GM19467 (cell line): ENCODE data around the gene ELFN2.
"Not testable (repeated sequence)": the region's sequence is repeated elsewhere in the genome, so short reads cannot be mapped to it uniquely, and the experiment has no call there.

ENCODE experiments used
- ATAC-seq: cut with Tn5 transposase; IDR thresholded peaks from one replicate; pipeline ENCODE4 v1.9.1; 2021; ENCODE audit warnings: mild to moderate bottlenecking, moderate library complexity; ENCODE audit not compliant: unreplicated experiment

Gene ELFN2, protein sequence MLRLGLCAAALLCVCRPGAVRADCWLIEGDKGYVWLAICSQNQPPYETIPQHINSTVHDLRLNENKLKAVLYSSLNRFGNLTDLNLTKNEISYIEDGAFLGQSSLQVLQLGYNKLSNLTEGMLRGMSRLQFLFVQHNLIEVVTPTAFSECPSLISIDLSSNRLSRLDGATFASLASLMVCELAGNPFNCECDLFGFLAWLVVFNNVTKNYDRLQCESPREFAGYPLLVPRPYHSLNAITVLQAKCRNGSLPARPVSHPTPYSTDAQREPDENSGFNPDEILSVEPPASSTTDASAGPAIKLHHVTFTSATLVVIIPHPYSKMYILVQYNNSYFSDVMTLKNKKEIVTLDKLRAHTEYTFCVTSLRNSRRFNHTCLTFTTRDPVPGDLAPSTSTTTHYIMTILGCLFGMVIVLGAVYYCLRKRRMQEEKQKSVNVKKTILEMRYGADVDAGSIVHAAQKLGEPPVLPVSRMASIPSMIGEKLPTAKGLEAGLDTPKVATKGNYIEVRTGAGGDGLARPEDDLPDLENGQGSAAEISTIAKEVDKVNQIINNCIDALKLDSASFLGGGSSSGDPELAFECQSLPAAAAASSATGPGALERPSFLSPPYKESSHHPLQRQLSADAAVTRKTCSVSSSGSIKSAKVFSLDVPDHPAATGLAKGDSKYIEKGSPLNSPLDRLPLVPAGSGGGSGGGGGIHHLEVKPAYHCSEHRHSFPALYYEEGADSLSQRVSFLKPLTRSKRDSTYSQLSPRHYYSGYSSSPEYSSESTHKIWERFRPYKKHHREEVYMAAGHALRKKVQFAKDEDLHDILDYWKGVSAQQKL

GRCh38 chr22:37427135-37427710, at the start of gene ELFN2:
TSS of gene ELFN2 (minus strand) at chr22:37427479. CDS start at chr22:37375534, 51,945 bp downstream.
- no peak for ATAC-seq

- no peak for ATAC-seq
These were observed 49.4 kb upstream of the ELFN2 start for GRCh38 chr22:37476389-37477329.

- ATAC-seq: no peak
These were observed 47.3 kb upstream of the ELFN2 start for GRCh38 chr22:37474447-37475090.

DNA sequence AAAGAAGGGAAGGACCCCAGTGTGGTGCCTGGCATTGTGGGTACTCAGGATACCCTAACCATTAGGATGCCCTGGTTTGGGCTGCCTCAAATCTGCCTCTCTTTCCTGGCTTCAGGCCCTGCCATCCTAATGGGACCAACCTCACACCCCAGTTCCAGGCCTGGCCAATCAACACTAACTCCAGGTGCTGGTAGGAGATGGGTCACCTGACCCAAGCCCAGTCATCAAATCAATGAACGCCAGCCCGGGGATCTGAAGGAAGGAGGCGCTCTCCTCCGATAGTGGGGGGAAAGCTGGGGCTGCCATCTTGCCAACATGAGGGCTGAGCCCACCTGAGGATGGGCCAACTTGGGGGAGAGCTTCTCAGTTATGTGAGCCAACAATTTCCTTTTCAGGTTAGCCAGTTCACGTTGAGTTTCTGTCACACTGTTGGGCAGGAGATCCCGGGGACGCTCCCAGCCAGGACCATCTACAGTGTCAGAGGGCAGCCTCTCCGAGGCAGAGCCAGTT, 46.2 kb upstream of the ELFN2 start:
- no peak for ATAC-seq

GRCh38 chr22:37472418-37473006, 45.2 kb upstream of the ELFN2 start:
- no peak for ATAC-seq

DNA sequence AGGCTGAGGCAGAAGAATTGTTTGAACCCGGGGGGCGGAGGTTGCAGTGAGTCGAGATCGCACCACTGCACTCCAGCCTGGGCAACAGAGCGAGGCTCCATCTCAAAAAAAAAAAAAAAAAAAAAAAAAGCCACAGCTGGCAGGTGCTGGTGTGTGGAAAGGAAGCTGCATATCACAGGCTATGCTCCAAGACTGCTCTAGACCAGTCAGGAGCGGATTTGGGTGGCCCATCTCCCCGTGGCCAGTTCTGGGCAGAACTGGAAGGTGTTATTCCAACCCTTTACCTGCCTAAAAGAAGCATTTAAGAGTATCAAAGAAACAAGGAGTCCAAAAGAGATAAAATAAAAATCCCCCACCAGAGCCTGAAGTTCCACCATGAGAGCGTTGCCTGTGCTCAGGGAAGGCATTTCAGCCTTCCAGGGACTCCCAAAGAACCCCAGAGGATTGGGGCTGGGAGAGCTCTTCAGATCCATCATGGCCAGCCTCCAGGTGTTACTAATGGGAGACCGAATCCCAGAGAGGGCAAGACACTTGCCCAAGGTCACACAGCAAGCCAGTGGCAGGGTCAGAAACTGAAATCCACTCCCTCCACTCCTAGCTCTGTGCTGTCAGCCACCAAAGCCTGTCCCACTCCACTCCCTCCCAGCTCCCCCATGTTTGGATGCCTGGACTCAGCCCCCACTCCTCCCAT, 44.6 kb upstream of the ELFN2 start:
- ATAC-seq: no peak

DNA sequence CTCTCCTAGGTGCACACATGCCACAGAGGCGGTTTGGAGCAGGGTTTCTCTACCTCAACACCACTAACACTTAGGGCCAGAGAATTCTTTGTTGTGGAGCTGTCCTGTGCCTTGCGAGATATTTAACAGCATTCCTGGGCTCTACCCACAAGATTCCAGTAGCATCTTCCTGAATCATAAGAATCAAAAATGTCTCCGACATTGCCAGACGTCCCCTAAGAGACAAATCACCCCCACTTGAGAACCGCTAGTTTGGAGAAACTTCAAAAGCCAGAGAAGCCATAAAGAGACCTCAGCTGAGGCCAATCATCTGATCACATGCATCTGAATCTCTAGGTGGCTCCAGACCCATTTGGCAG, 42.8 kb upstream of the ELFN2 start:
- no peak for ATAC-seq

DNA sequence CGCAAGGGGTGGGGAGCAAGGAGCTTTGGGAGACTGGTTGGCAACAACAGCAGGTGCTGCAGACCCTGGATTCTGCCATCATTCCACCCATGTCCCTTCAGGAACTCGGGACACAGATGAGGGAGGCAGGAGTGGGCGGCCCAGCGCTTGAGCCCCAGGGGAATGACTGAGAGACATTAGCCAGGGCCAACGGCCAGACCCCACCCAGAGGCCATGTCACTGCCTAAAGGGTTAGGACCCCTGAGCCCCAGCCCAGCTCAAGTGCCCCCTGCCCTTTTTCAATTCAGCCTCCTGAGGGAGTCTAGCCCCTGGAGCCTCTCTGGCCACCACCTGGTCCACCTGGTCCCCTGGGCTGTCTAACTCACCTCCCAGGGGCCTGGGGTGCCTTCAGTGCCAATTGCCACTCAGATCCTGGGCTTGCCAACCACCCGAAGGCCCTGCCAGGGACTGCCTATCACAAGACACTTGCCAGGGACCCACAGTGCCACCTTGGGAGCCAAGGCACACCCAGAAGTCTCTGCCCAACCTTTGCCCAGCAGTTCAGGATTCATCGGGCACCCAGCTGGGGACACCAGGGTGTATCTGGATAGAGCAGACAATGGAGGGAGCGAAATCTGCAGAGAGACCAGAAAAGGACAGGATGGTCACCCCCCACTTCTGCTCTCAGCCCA, 42.3 kb upstream of the ELFN2 start:
- ATAC-seq: no peak

DNA sequence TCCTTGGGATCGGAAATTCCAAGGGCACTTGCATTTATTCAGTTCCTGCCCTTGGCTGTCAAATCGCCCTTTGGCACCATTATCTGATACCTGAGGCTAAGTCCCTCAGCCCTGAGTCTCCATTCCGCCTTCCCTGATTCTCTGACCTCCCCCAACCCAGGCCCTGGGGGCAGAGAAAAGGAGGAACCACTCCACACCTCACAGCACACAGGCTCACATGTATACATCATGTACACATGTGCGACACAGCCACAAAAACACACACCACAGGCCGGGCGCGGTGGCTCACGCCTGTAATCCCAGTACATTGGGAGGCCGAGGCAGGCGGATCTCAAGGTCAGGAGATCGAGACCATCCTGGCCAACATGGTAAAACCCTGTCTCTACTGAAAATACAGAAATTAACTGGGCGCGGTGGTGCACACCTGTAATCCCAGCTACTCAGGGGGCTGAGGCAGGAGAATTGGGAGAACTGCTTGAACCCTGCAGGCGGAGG, 41.0 kb upstream of the ELFN2 start:
- ATAC-seq: not testable (repeated sequence)

DNA sequence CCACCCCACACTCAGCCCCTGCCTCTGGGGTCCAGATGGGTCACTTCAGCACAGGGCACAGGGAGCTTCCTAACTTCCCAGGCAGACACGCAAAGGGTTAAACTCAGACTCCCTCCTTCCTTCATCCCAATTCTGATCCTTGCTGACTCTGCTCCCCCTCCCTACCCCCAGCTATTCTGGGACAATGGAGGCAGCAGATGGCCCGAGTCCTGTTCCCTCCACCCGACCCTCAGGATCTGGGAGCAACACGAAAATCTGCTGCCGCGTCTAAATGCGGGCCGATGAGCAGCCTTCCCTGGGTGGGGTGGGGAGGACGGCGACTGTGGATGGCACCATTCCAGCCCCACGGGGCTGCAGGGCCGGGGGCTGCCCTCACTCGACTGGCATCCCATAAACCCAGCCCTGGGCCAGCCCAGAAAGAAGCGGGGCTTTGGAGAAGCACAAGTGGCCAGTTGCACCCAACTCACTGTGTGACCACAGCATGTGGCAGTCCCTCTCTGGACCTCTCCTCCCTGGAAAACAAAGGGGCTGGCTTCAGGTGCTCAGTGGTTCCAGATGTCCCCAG, 40.2 kb upstream of the ELFN2 start:
- ATAC-seq: no peak

DNA sequence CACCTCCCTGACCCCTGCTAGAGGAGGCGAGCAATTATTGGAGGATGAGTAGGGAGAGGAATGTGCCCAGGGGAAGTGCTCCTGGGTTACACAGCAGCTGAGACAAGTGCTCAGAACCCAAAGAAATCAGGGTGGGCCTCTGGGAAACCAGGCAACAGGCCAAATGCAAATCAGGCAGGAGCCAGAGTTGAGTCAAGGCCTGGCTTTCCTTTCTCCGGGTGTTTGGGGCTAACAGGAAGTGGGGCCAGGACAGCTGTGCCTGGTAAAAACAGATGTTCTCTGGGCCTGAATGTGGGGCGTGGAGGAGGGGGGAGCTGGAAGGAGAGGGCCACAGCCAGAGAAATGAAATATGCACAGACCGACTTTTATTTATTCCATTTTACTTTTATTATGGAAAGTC, 36.9 kb upstream of the ELFN2 start:
- ATAC-seq: no peak

- ATAC-seq: no peak
These were observed 35.7 kb upstream of the ELFN2 start for GRCh38 chr22:37462983-37463382.

DNA sequence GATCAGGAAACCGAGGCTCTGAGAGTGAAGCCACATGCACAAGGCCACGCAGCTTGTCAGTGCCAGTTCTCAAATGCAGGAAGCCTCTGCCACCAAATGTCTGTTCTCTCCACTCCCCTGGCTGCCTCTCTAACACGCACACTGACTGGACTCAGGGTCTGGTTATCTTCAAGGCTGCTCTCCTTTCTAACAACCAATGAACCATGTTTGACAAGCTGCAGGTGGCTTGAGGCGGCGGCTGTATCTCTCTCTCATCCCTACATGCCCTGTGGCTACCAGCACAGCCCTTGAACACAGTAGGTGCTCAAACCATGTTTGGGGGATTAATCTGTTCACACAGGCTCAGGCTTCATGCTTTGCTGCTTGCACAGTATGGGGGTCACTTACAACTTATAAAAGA, 35.2 kb upstream of the ELFN2 start:
- ATAC-seq: no peak

DNA sequence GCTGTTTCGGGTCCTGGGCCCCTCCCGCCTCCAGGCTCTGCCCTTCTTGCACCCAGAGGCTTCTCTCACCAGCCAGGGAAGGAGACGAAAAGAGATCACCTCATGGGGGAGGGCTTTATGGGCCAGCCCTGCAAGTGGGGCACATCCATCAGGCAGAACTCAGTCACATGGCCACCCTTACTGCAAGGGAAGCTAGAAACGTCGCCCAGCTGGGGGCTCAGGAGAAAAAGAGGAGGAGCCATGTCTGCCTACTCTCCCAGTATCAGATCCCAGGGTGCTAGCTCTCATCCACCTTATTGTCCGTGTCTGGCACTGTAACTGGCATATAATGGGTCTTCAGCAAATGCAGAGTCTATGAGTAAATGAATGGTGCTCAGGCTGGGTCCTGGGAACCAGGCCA, 34.7 kb upstream of the ELFN2 start:
- ATAC-seq: no peak

DNA sequence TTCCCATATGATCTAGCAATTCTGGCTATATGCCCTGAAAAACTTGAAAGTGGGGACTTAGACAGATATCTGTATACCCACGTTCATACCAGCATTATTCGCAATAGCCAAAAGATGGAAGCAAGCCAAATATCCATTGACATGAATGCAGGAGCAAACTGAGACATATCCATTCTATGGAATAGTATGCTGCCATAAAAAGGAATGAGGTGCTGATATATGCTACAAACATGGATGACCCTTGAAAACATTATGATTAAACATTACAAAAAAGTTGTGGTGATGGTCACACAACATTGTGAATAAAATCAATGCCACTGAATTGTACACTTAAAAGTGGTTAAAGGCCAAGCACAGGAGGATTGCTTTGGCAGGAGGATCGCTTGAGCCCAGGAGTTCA, 33.4 kb upstream of the ELFN2 start:
- ATAC-seq: no peak

GRCh38 chr22:37459206-37459605, 31.9 kb upstream of the ELFN2 start:
- ATAC-seq: no peak

GRCh38 chr22:37457093-37457893, 30.0 kb upstream of the ELFN2 start:
- no peak for ATAC-seq
